CD4-positive, alpha-beta memory T cell (primary cell): ENCODE measurements around the gene ZC3H7B. TPM values are rescaled to one million over a fixed set of nuclear protein-coding genes. Genes with fewer than 3 reads are reported as not detected.

ENCODE experiments used
- CTCF ChIA-PET: fragments of 350-600 bp; sonication (Branson Sonifier 250); formaldehyde crosslinking; loops from one replicate; lab custom pipeline; 2021; ENCODE audit warnings: inconsistent platforms; ENCODE audit not compliant: partially characterized antibody; lab: Charles Lee
- POLR2A ChIA-PET: fragments of 350-600 bp; sonication (Branson Sonifier 250); formaldehyde crosslinking; loops from one replicate; lab custom pipeline; 2021; ENCODE audit not compliant: partially characterized antibody; lab: Charles Lee
- DNase-seq, 5 donors: peaks; one replicate each; pipeline versions ENCODE4 v3.0.0 to v3.0.0-alpha.2; 2020 to 2022; ENCODE audit warnings: mixed read lengths in 1 of 5
- H3K27ac ChIP-seq: one replicate; pipeline ENCODE4 v1.7.0; 2013; ENCODE audit warnings: low read depth, low read length
- H3K27me3 ChIP-seq: 2 replicates; pipeline ENCODE4 v1.7.0; 2013; ENCODE audit warnings: mild to moderate bottlenecking, low read length, moderate library complexity; ENCODE audit not compliant: insufficient read depth
- H3K36me3 ChIP-seq: 2 replicates; pipeline ENCODE4 v1.7.0; 2013; ENCODE audit warnings: mild to moderate bottlenecking, low read length, moderate library complexity; ENCODE audit not compliant: insufficient read depth
- H3K4me1 ChIP-seq: 2 replicates; pipeline ENCODE4 v1.7.0; 2013; ENCODE audit warnings: mild to moderate bottlenecking, low read length, moderate library complexity; ENCODE audit not compliant: insufficient read depth
- H3K4me3 ChIP-seq, 2 donors: one replicate each; pipeline ENCODE4 v1.7.0; 2013; ENCODE audit warnings: low read length in 2 of 2, mild to moderate bottlenecking in 1 of 2
- H3K9me3 ChIP-seq, 2 donors: one replicate each; pipeline ENCODE4 v1.7.0; 2013; ENCODE audit warnings: low read length in 2 of 2, control low read depth in 1 of 2; ENCODE audit not compliant: control insufficient read depth in 1 of 2
- H3K27ac Mint-ChIP-seq, 7 donors: one replicate each; pipeline ENCODE4 v1.8.0; 2020 to 2021; ENCODE audit warnings: mixed read lengths in 7 of 7, mild to moderate bottlenecking in 6 of 7, inconsistent platforms in 3 of 7, moderate library complexity in 3 of 7
- H3K27me3 Mint-ChIP-seq, 2 donors: one replicate each; pipeline ENCODE4 v1.8.0; 2020 to 2021; ENCODE audit warnings: mixed read lengths in 2 of 2
- H3K36me3 Mint-ChIP-seq, 2 donors: one replicate each; pipeline ENCODE4 v1.8.0; 2020 to 2021; ENCODE audit warnings: mixed read lengths in 2 of 2, inconsistent platforms in 1 of 2, mild to moderate bottlenecking in 1 of 2
- H3K4me1 Mint-ChIP-seq, 4 donors: one replicate each; pipeline ENCODE4 v1.8.0; 2020 to 2021; ENCODE audit warnings: mixed read lengths in 4 of 4, mild to moderate bottlenecking in 1 of 4
- H3K4me3 Mint-ChIP-seq, 8 donors: one replicate each; pipeline ENCODE4 v1.8.0; 2020 to 2021; ENCODE audit warnings: mixed read lengths in 8 of 8, mild to moderate bottlenecking in 7 of 8, moderate library complexity in 6 of 8, inconsistent platforms in 3 of 8
- H3K9me3 Mint-ChIP-seq, 8 donors: one replicate each; pipeline ENCODE4 v1.8.0; 2020 to 2021; ENCODE audit warnings: mixed read lengths in 8 of 8, mild to moderate bottlenecking in 5 of 8, inconsistent platforms in 3 of 8, moderate library complexity in 1 of 8
- intact Hi-C: fragments of 100-400 bp; cut with micrococcal nuclease; formaldehyde crosslinking; loops from one replicate; pipeline ENCODE4 v1.15.1; 2023
- polyA plus RNA-seq, 2 donors: library from polyadenylated mRNA; unstranded; fragments of 300-500 nt; fragmentation: Illumina TruSeq; gene quantifications; one replicate each; pipeline ENCODE4 v1.2.3, GENCODE V29; 2021
- total RNA-seq, 2 experiments: library from RNA; stranded (reverse); gene quantifications; one replicate each; pipeline ENCODE4 v1.2.3, GENCODE V29; 2021

ZC3H7B gene
- total and polyA plus RNA-seq, 4 experiments from 2014 or later: 0.20 to 40.3 (median 20.5) TPM

GRCh38 chr22:41354979-41355378, 53.7 kb downstream of the ZC3H7B start:
- Histone ChIP-seq H3K36me3 (peaks cover 35% of the 10 kb centered on the region), H3K4me1 (no peaks in the 10 kb centered on the region), H3K4me3 (no peak overlapping the region), H3K9me3 (no peaks in the 10 kb centered on the region), H3K27ac (no peak overlapping the region), H3K27me3 (no peaks in the 10 kb centered on the region)
- H3K4me3 Mint-ChIP-seq: no peak overlapping the region
- no peak for DNase-seq
- CTCF ChIA-PET: no interaction called here
- POLR2A ChIA-PET: no interaction called here
- H3K27me3 Mint-ChIP-seq: no peaks in the 10 kb centered on the region
- H3K9me3 Mint-ChIP-seq: no peaks in the 10 kb centered on the region
- H3K27ac Mint-ChIP-seq: peak overlapping the region in 1 of 7 donors; percentile 55
- intact Hi-C loops: no loop called here
- peaks cover 29 to 60% of the 10 kb centered on the region in 2 donors for H3K36me3 Mint-ChIP-seq
- peaks cover 0 to 1% (median 0%) of the 10 kb centered on the region in 4 donors for H3K4me1 Mint-ChIP-seq

DNA sequence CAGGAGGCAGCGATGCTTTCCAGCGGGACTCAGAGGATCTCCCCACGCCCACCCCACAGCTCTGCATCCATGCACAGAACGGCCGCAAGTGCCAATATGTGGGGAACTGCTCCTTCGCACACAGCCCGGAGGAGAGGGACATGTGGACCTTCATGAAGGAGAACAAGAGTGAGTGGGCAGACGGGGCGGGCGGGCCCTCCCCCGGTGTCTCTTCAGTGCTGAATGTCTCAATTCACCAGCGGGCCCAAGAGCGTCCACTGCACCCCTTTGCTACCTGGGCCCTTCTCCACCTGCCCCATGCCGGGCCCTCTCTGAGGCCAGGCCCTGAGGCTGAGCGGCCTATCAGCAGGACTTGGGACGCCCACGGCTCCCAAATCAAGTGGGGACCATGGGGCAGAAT, 54.6 kb downstream of the ZC3H7B start:
- peaks cover 20 to 51% of the 10 kb centered on the region in 2 donors for H3K36me3 Mint-ChIP-seq
- CTCF ChIA-PET: no interaction called here
- Histone ChIP-seq H3K9me3 (no peaks in the 10 kb centered on the region), H3K36me3 (peaks cover 26% of the 10 kb centered on the region), H3K4me1 (no peaks in the 10 kb centered on the region), H3K27ac (no peak overlapping the region), H3K27me3 (no peaks in the 10 kb centered on the region), H3K4me3 (no peak overlapping the region)
- H3K4me1 Mint-ChIP-seq: peaks cover 0 to 1% (median 0%) of the 10 kb centered on the region in 4 donors
- no peaks in the 10 kb centered on the region for H3K27me3 Mint-ChIP-seq
- peak overlapping the region in 1 of 7 donors; percentile 12 for H3K27ac Mint-ChIP-seq
- DNase-seq: no peak
- POLR2A ChIA-PET: no interaction called here
- intact Hi-C loops: no loop called here
- peaks cover 0 to 1% (median 0%) of the 10 kb centered on the region in 8 donors for H3K9me3 Mint-ChIP-seq
- H3K4me3 Mint-ChIP-seq: no peak overlapping the region

GRCh38 chr22:41356430-41357028, 55.2 kb downstream of the ZC3H7B start:
- H3K27me3 Mint-ChIP-seq: no peaks in the 10 kb centered on the region
- peaks cover 0 to 1% (median 0%) of the 10 kb centered on the region in 8 donors for H3K9me3 Mint-ChIP-seq
- no peak overlapping the region for H3K27ac Mint-ChIP-seq
- H3K4me1 ChIP-seq: no peaks in the 10 kb centered on the region
- no peak overlapping the region for H3K4me3 ChIP-seq
- H3K4me1 Mint-ChIP-seq: peaks cover 0 to 1% (median 0%) of the 10 kb centered on the region in 4 donors
- H3K4me3 Mint-ChIP-seq: no peak overlapping the region
- DNase-seq: no peak
- peaks cover 20 to 44% of the 10 kb centered on the region in 2 donors for H3K36me3 Mint-ChIP-seq
- no peaks in the 10 kb centered on the region for H3K27me3 ChIP-seq
- ChIA-PET CTCF (no interaction called here), POLR2A (no interaction called here)
- H3K27ac ChIP-seq: no peak overlapping the region
- intact Hi-C loops: no loop called here
- peaks cover 20% of the 10 kb centered on the region for H3K36me3 ChIP-seq
- H3K9me3 ChIP-seq: no peaks in the 10 kb centered on the region

- Mint-ChIP-seq H3K4me3 (no peak overlapping the region), H3K9me3 (peaks cover 0 to 1% (median 0%) of the 10 kb centered on the region in 8 donors), H3K36me3 (peaks cover 16 to 40% of the 10 kb centered on the region in 2 donors), H3K27ac (no peak overlapping the region), H3K27me3 (no peaks in the 10 kb centered on the region), H3K4me1 (peaks cover 0 to 1% (median 0%) of the 10 kb centered on the region in 4 donors)
- intact Hi-C loops: no loop called here
- no peaks in the 10 kb centered on the region for H3K4me1 ChIP-seq
- no peaks in the 10 kb centered on the region for H3K27me3 ChIP-seq
- no peaks in the 10 kb centered on the region for H3K9me3 ChIP-seq
- CTCF ChIA-PET: no interaction called here
- POLR2A ChIA-PET: no interaction called here
- no peak overlapping the region for H3K27ac ChIP-seq
- no peak overlapping the region for H3K4me3 ChIP-seq
- no peak for DNase-seq
- H3K36me3 ChIP-seq: peaks cover 20% of the 10 kb centered on the region
Observed at GRCh38 chr22:41357191-41357590, 55.9 kb downstream of the ZC3H7B start.

DNA sequence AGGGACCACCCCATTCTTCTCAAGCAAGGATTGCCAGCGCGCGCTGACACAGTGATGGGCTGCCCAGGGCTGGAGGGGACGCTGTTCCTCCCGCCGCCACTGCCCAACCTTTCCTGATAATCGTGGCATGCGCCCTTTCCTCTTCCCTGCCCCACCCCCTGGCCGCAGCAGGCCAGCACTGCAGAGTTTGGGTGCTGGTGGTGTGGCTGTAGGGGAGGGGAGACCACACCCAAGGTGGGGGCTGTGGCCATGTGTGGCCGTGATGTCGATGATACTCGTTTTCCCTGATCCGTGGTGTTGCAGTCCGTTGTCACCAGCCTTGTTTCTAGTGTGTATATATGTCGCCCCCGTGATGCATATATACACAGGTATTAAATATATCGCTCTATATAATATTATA, 57.6 kb downstream of the ZC3H7B start:
- intact Hi-C loops: no loop called here
- no peaks in the 10 kb centered on the region for H3K4me1 ChIP-seq
- no peak overlapping the region for H3K4me3 Mint-ChIP-seq
- peaks cover 0 to 1% (median 0%) of the 10 kb centered on the region in 4 donors for H3K4me1 Mint-ChIP-seq
- H3K4me3 ChIP-seq: no peak overlapping the region
- POLR2A ChIA-PET: no interaction called here
- peaks cover 16% of the 10 kb centered on the region for H3K36me3 ChIP-seq
- H3K9me3 ChIP-seq: no peaks in the 10 kb centered on the region
- no peak overlapping the region for H3K27ac Mint-ChIP-seq
- H3K27ac ChIP-seq: no peak overlapping the region
- no peaks in the 10 kb centered on the region for H3K27me3 ChIP-seq
- H3K27me3 Mint-ChIP-seq: no peaks in the 10 kb centered on the region
- peaks cover 10 to 29% of the 10 kb centered on the region in 2 donors for H3K36me3 Mint-ChIP-seq
- DNase-seq: no peak
- CTCF ChIA-PET: no interaction called here
- H3K9me3 Mint-ChIP-seq: peaks cover 0 to 1% (median 0%) of the 10 kb centered on the region in 8 donors

DNA sequence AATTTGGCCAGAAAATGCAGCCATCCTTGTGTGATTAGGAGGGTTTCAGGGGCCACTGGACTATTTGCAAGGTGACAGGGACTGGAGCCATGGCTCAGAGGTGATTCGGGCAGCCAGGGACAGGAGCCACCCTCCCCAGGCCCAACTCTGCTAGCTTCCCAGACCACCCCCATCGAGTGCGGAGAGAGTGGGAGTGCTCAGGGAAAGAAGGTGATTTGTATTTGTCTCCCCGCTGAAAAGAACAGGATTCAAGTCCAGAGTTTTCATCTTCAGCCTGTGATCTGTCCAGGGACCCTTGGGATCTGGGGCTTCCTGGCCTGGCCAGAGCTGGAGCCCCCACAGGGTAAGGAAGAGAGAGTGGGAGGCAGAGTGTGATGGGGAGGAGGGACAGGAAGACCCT, 58.1 kb downstream of the ZC3H7B start:
- POLR2A ChIA-PET: no interaction called here

GRCh38 chr22:41360126-41360525, 58.8 kb downstream of the ZC3H7B start:
- DNase-seq: no peak
- POLR2A ChIA-PET: no interaction called here
- Mint-ChIP-seq H3K4me1 (peaks cover 0 to 1% (median 0%) of the 10 kb centered on the region in 4 donors), H3K4me3 (no peak overlapping the region), H3K9me3 (peaks cover 0 to 1% (median 0%) of the 10 kb centered on the region in 8 donors), H3K27ac (peak overlapping the region in 1 of 7 donors; percentile 72), H3K27me3 (no peaks in the 10 kb centered on the region), H3K36me3 (peaks cover 0 to 20% of the 10 kb centered on the region in 2 donors)
- no peaks in the 10 kb centered on the region for H3K27me3 ChIP-seq
- H3K9me3 ChIP-seq: no peaks in the 10 kb centered on the region
- CTCF ChIA-PET: no interaction called here
- H3K27ac ChIP-seq: no peak overlapping the region
- no peaks in the 10 kb centered on the region for H3K4me1 ChIP-seq
- intact Hi-C loops: no loop called here
- no peak overlapping the region for H3K4me3 ChIP-seq
- peaks cover 15% of the 10 kb centered on the region for H3K36me3 ChIP-seq

More for the DNA sequence above, 58.1 kb downstream of the ZC3H7B start:
- peaks cover 0 to 1% (median 0%) of the 10 kb centered on the region in 4 donors for H3K4me1 Mint-ChIP-seq
- DNase-seq: no peak
- peaks cover 0 to 1% (median 0%) of the 10 kb centered on the region in 8 donors for H3K9me3 Mint-ChIP-seq
- Histone ChIP-seq H3K4me3 (no peak overlapping the region), H3K27me3 (no peaks in the 10 kb centered on the region), H3K4me1 (no peaks in the 10 kb centered on the region), H3K9me3 (no peaks in the 10 kb centered on the region), H3K36me3 (peaks cover 16% of the 10 kb centered on the region), H3K27ac (no peak overlapping the region)
- CTCF ChIA-PET: no interaction called here
- H3K4me3 Mint-ChIP-seq: peak overlapping the region in 1 of 8 donors; percentile 49
- H3K27me3 Mint-ChIP-seq: no peaks in the 10 kb centered on the region
- peaks cover 6 to 25% of the 10 kb centered on the region in 2 donors for H3K36me3 Mint-ChIP-seq
- H3K27ac Mint-ChIP-seq: peak overlapping the region in 1 of 7 donors; percentile 13
- intact Hi-C loops: no loop called here
